ENCODE results near the gene COL16A1. TPM values are rescaled to one million over a fixed set of nuclear protein-coding genes. Genes with fewer than 3 reads are reported as not detected.

COL16A1 gene
- total RNA-seq, 2 experiments from 2014 or later = 0.09 TPM; not detected in 1

- Mint-ChIP-seq H3K27me3 (no peaks in the 10 kb centered on the region), H3K36me3 (ENCODE audit: low read depth) (no peaks in the 10 kb centered on the region), H3K4me3 (no peak overlapping the region), H3K9me3 (ENCODE audit: low read depth) (no peaks in the 10 kb centered on the region), H3K4me1 (no peaks in the 10 kb centered on the region), H3K27ac (no peak overlapping the region)
- CTCF ChIA-PET = interaction anchor here (0.7 kb wide), 1 partner anchor 847 kb away, joined by 5 read pairs; no protein-coding TSS in a partner anchor
- POLR2A ChIA-PET = no interaction called here
- intact Hi-C loops (cut with DNase I, micrococcal nuclease) = no loop called here
- ATAC-seq (no peak), DNase-seq (no peak)
Measured at GRCh38 chr1:31693231-31693630, 10.6 kb downstream of the COL16A1 start.

- ChIA-PET CTCF (no interaction called here), POLR2A (no interaction called here)
- H3K4me3 Mint-ChIP-seq = no peak overlapping the region
- ATAC-seq (no peak), DNase-seq (no peak)
- H3K27ac Mint-ChIP-seq = no peak overlapping the region
- no peaks in the 10 kb centered on the region for H3K27me3 Mint-ChIP-seq
- intact Hi-C loops (cut with DNase I, micrococcal nuclease) = no loop called here
- no peaks in the 10 kb centered on the region for H3K4me1 Mint-ChIP-seq
- H3K36me3 Mint-ChIP-seq (ENCODE audit: low read depth) = no peaks in the 10 kb centered on the region
- H3K9me3 Mint-ChIP-seq (ENCODE audit: low read depth) = no peaks in the 10 kb centered on the region
Measured at GRCh38 chr1:31691951-31692350, 11.9 kb downstream of the COL16A1 start.

GRCh38 chr1:31691446-31691845 lies 12.4 kb downstream of the COL16A1 start:
- CTCF ChIA-PET = no interaction called here
- POLR2A ChIA-PET = no interaction called here
- intact Hi-C loops (cut with DNase I, micrococcal nuclease) = no loop called here
- ATAC-seq = no peak
- H3K36me3 Mint-ChIP-seq (ENCODE audit: low read depth) = no peaks in the 10 kb centered on the region
- H3K27me3 Mint-ChIP-seq = peaks cover 2% of the 10 kb centered on the region
- DNase-seq = no peak
- H3K4me1 Mint-ChIP-seq = no peaks in the 10 kb centered on the region
- no peak overlapping the region for H3K4me3 Mint-ChIP-seq
- no peaks in the 10 kb centered on the region for H3K9me3 Mint-ChIP-seq (ENCODE audit: low read depth)
- H3K27ac Mint-ChIP-seq = no peak overlapping the region

GRCh38 chr1:31690921-31691320 lies 12.9 kb downstream of the COL16A1 start:
- Mint-ChIP-seq H3K27me3 (peaks cover 2% of the 10 kb centered on the region), H3K9me3 (ENCODE audit: low read depth) (no peaks in the 10 kb centered on the region), H3K27ac (no peak overlapping the region), H3K36me3 (ENCODE audit: low read depth) (no peaks in the 10 kb centered on the region), H3K4me3 (no peak overlapping the region), H3K4me1 (no peaks in the 10 kb centered on the region)
- intact Hi-C loops (cut with DNase I, micrococcal nuclease) = no loop called here
- DNase-seq (no peak), ATAC-seq (no peak)
- ChIA-PET POLR2A (no interaction called here), CTCF (interaction anchor here (0.6 kb wide), 1 partner anchor 60 kb away, joined by 3 read pairs; no protein-coding TSS in a partner anchor)

GRCh38 chr1:31689854-31690253 lies 14.0 kb downstream of the COL16A1 start:
- no peaks in the 10 kb centered on the region for H3K36me3 Mint-ChIP-seq (ENCODE audit: low read depth)

GRCh38 chr1:31689379-31689778 lies 14.4 kb downstream of the COL16A1 start:
- H3K4me3 Mint-ChIP-seq = no peak overlapping the region
- ChIA-PET CTCF (no interaction called here), POLR2A (no interaction called here)
- no peaks in the 10 kb centered on the region for H3K4me1 Mint-ChIP-seq
- no peak overlapping the region for H3K27ac Mint-ChIP-seq
- H3K36me3 Mint-ChIP-seq (ENCODE audit: low read depth) = no peaks in the 10 kb centered on the region
- ATAC-seq = no peak
- DNase-seq = no peak
- intact Hi-C loops (cut with DNase I, micrococcal nuclease) = no loop called here
- no peaks in the 10 kb centered on the region for H3K9me3 Mint-ChIP-seq (ENCODE audit: low read depth)
- H3K27me3 Mint-ChIP-seq = peaks cover 6% of the 10 kb centered on the region

More at GRCh38 chr1:31689854-31690253, 14.0 kb downstream of the COL16A1 start:
- ChIA-PET POLR2A (no interaction called here), CTCF (no interaction called here)
- H3K4me3 Mint-ChIP-seq = no peak overlapping the region
- peaks cover 3% of the 10 kb centered on the region for H3K27me3 Mint-ChIP-seq
- intact Hi-C loops (cut with DNase I, micrococcal nuclease) = no loop called here
- H3K27ac Mint-ChIP-seq = no peak overlapping the region
- H3K4me1 Mint-ChIP-seq = no peaks in the 10 kb centered on the region
- H3K9me3 Mint-ChIP-seq (ENCODE audit: low read depth) = no peaks in the 10 kb centered on the region
- ATAC-seq = no peak
- no peak for DNase-seq

- Mint-ChIP-seq H3K27ac (no peak overlapping the region), H3K36me3 (ENCODE audit: low read depth) (no peaks in the 10 kb centered on the region), H3K27me3 (peaks cover 6% of the 10 kb centered on the region), H3K4me1 (no peaks in the 10 kb centered on the region), H3K9me3 (ENCODE audit: low read depth) (no peaks in the 10 kb centered on the region), H3K4me3 (no peak overlapping the region)
- ChIA-PET CTCF (interaction anchor here (0.7 kb wide), 1 partner anchor 74 kb away, joined by 3 read pairs; no protein-coding TSS in a partner anchor), POLR2A (no interaction called here)
- no peak for ATAC-seq
- intact Hi-C loops (cut with DNase I, micrococcal nuclease) = no loop called here
- DNase-seq = no peak
Measured at GRCh38 chr1:31688233-31688918, 15.4 kb downstream of the COL16A1 start.

GRCh38 chr1:31687601-31688000 lies 16.2 kb downstream of the COL16A1 start:
- Mint-ChIP-seq H3K27me3 (peaks cover 6% of the 10 kb centered on the region), H3K4me3 (no peak overlapping the region), H3K27ac (no peak overlapping the region), H3K9me3 (ENCODE audit: low read depth) (no peaks in the 10 kb centered on the region), H3K4me1 (no peaks in the 10 kb centered on the region), H3K36me3 (ENCODE audit: low read depth) (no peaks in the 10 kb centered on the region)
- ATAC-seq (no peak), DNase-seq (no peak)
- POLR2A ChIA-PET = no interaction called here
- CTCF ChIA-PET = interaction anchor here (0.7 kb wide), 1 partner anchor 205 kb away, joined by 3 read pairs; no protein-coding TSS in a partner anchor
- intact Hi-C loops (cut with DNase I, micrococcal nuclease) = no loop called here

- DNase-seq = no peak
- H3K27ac Mint-ChIP-seq = no peak overlapping the region
- no peaks in the 10 kb centered on the region for H3K36me3 Mint-ChIP-seq (ENCODE audit: low read depth)
- intact Hi-C loops (cut with DNase I, micrococcal nuclease) = no loop called here
- H3K4me1 Mint-ChIP-seq = no peaks in the 10 kb centered on the region
- H3K4me3 Mint-ChIP-seq = no peak overlapping the region
- no peaks in the 10 kb centered on the region for H3K9me3 Mint-ChIP-seq (ENCODE audit: low read depth)
- POLR2A ChIA-PET = no interaction called here
- CTCF ChIA-PET = no interaction called here
- H3K27me3 Mint-ChIP-seq = peaks cover 6% of the 10 kb centered on the region
- ATAC-seq = no peak
Measured at GRCh38 chr1:31685795-31686194, 18.0 kb downstream of the COL16A1 start.

- CTCF ChIA-PET = no interaction called here
- DNase-seq = peak; percentile 35
- no peak overlapping the region for H3K4me3 Mint-ChIP-seq
Measured at GRCh38 chr1:31683997-31684396, 19.8 kb downstream of the COL16A1 start.

GRCh38 chr1:31681415-31681814 lies 22.4 kb downstream of the COL16A1 start:
- H3K27ac Mint-ChIP-seq = no peak overlapping the region
- peaks cover 7% of the 10 kb centered on the region for H3K27me3 Mint-ChIP-seq
- no peaks in the 10 kb centered on the region for H3K36me3 Mint-ChIP-seq (ENCODE audit: low read depth)
- intact Hi-C loops (cut with DNase I, micrococcal nuclease) = no loop called here
- ATAC-seq = no peak
- POLR2A ChIA-PET = no interaction called here
- CTCF ChIA-PET = interaction anchor here (0.5 kb wide), 1 partner anchor 53 kb away, joined by 3 read pairs; no protein-coding TSS in a partner anchor
- no peaks in the 10 kb centered on the region for H3K9me3 Mint-ChIP-seq (ENCODE audit: low read depth)
- no peaks in the 10 kb centered on the region for H3K4me1 Mint-ChIP-seq
- no peak overlapping the region for H3K4me3 Mint-ChIP-seq
- no peak for DNase-seq

More at GRCh38 chr1:31683997-31684396, 19.8 kb downstream of the COL16A1 start:
- Mint-ChIP-seq H3K36me3 (ENCODE audit: low read depth) (no peaks in the 10 kb centered on the region), H3K4me1 (no peaks in the 10 kb centered on the region), H3K9me3 (ENCODE audit: low read depth) (no peaks in the 10 kb centered on the region), H3K27me3 (peaks cover 6% of the 10 kb centered on the region), H3K27ac (no peak overlapping the region)
- peak; percentile 47 for ATAC-seq
- intact Hi-C loops (cut with DNase I, micrococcal nuclease) = no loop called here
- POLR2A ChIA-PET = no interaction called here

- intact Hi-C loops (cut with DNase I, micrococcal nuclease) = no loop called here
- Mint-ChIP-seq H3K27me3 (peaks cover 4% of the 10 kb centered on the region), H3K27ac (no peak overlapping the region), H3K4me1 (no peaks in the 10 kb centered on the region), H3K4me3 (no peak overlapping the region), H3K36me3 (ENCODE audit: low read depth) (no peaks in the 10 kb centered on the region), H3K9me3 (ENCODE audit: low read depth) (no peaks in the 10 kb centered on the region)
- CTCF ChIA-PET = interaction anchor here (0.6 to 1.4 kb wide), 2 partner anchors 10 to 55 kb away, joined by 3 to 4 read pairs; no protein-coding TSS in a partner anchor
- POLR2A ChIA-PET = no interaction called here
- DNase-seq (no peak), ATAC-seq (no peak)
Measured at GRCh38 chr1:31679676-31680230, 24.1 kb downstream of the COL16A1 start.

Measured in activated CD4-positive, alpha-beta T cell treated with anti-CD3 and anti-CD28 coated beads for 36 hours (primary cell).